T-helper 1 cell treated with Interleukin-12 subunit alpha and Interleukin-12 subunit beta and Interleukin-4 antibody, amounts not matched to agents 30 ng/mL and 1 ng/mL, for 36 hours (primary cell): ENCODE measurements around the gene MEGF11. TPM values are rescaled to one million over a fixed set of nuclear protein-coding genes. Genes with fewer than 3 reads are reported as not detected.

ENCODE experiments used
- intact Hi-C: fragments of 100-400 bp; cut with micrococcal nuclease; formaldehyde crosslinking; loops from one replicate; pipeline ENCODE4 v1.15.1; 2024
- total RNA-seq: library from RNA; stranded (reverse); gene quantifications from 2 replicates; pipeline ENCODE4 v1.2.3, GENCODE V29; 2022

MEGF11 gene
- total RNA-seq, 1 donor from 2014 or later: 0.78 TPM

DNA sequence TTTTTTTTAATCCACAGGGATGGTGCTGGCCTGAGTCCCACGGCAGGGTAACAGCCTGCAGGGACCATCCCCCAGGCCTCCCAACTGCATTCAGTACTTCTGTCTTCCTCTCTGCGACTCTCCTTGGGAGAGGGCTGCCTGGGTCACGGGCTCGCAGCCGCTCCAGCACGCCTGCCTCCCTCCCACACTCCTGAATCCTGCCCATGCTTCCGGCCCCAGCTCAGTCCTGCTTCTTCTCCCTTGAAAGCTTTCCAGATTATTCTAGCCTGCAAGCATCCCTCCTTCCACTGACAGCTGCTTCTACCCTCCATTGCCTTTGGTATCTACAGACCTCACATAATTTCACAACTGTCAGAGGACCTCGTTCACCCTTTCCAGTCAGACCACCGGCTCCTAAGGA is 32.4 kb downstream of the MEGF11 start:
- intact Hi-C loops: no loop called here

DNA sequence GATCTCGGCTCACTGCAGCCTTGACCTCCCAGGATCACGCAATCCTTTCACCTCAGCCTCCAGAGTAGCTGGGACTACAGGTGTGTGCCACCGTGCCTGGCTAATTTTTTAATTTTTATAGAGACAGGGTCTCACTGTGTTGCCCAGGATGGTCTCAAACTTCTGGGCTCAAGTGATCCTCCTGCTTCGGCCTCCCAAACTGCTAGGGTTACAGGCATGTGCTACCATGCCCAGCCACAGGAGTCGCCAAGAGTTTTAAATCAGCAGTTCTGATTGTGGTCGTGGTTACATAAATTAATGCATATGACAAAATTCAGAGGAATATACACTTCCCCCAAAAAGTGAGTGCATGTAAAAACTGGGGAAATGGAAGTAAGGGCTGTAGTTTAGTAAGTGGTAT is 32.9 kb downstream of the MEGF11 start:
- intact Hi-C loops: no loop called here

DNA sequence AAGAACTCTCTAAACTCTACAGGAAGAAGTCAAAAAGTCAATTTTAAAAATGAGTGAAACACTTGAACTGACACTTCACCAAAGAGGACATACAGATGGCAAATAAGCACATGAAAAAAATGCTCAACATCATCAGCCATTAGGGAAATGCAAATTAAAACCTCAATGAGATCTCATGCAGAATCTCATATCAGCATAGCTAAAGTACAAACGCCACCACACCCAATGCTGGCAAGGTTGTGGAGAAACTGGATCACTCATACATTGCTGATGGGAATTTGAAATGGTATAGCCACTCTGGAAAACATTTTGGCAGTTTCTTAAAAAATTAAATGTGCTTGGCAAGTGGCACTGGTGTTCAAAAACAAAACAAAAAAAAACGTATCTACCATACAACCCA is 34.2 kb downstream of the MEGF11 start:
- intact Hi-C loops: no loop called here

DNA sequence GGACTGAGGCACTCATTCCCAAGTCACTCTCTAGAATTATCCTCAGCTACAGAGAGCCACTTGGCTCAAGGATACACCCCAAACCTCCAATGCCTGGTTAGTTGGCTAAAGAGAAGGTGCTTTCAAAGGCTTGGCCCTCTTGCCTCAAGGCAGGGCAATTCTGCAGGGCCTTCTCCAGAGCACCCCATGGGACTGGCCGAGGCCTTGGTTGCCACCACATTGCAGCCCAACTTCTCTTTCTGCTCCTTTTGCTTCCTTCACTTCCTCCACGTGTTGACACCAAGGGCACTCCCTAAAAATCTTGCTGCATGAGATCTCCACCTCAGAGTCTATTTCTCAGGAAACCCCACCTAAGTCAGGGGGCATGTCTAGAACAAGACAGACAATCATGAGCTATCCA is 36.7 kb downstream of the MEGF11 start:
- intact Hi-C loops: no loop called here

DNA sequence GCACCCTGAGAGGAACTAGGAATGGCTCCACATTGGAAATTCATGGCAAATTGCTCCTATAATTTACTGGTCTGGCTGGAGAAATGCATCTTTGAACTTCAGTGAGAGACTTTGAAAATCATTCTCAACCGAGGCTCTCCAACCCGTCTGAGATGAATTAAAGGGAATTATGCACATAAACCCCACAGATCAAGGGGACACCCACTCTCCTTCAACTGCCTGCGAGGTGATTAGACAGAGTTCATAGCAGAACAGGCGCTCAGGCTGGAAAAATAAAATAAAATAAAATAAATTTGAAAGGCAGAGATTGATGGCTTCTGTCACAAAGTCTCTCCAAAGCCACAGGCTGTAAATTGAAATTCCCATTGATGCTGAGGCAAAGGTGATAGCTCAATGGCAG is 37.7 kb downstream of the MEGF11 start:
- intact Hi-C loops: no loop called here

DNA sequence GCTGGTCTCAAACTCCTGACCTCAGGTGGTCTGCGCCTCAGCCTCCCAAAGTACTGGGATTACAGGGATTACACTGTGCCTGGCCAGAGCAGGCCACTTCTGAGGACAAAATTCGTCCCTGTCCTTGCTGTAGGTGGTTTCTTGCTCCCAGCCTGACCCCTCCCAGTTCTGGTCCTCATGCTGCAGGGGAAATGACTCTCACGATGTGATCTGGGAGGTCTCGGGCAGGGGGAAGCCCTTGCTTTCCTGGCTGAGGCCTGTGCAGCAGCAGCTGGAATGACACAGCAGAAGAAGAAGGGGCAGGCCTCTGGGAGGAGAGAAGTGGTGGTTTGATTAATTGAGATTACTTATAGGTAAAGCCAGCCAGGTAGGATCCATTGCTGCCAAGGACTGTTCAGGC is 39.3 kb downstream of the MEGF11 start:
- intact Hi-C loops: no loop called here

DNA sequence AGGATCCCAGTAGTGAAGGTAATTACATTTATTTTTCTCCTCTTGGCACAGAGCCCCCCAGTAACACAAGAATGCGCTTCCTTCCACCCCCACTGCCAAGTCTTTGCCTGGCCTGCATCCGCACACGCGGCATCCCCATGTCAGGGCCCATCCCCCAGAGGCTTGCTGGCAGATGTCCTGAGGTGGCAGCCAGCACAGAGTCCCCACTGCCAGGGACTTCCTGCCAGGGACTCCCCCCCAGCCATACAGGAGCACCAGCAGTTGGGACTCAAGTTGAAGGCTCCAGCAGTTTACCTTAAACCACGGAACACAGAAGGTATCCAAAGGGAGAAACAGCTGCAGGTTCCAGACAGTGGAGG is 41.0 kb downstream of the MEGF11 start:
- intact Hi-C loops: no loop called here

DNA sequence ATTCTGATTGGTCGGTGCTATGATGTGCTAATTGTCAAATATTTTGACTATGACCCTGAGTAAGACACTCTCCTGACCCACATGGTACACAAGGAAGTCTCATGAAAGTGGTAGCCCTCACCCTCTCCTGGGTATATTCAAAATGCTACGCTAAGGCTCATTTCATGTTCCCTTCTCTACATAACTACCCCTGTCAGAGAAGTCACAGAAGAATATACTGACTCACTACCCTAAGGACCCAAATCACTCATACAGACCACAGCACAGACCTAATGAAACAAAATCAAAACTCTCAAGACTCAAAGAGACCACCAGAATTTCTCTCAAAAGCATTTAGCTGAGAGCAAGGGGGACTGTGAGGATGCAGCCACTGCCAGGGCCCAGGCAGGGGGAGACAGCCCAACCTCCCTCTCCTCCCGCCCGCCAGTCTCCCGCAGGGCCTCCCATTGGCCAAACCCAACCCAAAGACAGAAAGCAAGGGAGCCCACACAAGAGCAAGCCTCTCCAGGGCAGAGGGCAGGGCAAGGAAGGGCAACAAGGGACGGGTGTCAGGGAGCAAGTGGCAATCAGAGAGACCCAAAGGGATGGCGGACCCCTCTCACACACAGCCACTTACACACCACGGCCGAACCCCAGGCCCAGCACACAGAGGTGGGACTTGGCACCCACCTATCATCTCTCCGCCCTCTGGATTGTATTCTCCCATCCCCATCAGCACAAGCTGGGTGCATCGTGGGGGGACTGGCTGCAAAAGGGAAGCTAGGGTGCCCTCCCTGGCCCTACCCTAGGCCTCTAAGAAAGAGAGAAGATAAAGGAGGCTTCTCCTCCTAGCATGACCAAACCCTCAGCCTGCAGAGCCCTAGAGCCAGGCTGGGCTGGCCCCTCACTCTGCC is 41.6 kb downstream of the MEGF11 start:
- intact Hi-C loops: no loop called here

DNA sequence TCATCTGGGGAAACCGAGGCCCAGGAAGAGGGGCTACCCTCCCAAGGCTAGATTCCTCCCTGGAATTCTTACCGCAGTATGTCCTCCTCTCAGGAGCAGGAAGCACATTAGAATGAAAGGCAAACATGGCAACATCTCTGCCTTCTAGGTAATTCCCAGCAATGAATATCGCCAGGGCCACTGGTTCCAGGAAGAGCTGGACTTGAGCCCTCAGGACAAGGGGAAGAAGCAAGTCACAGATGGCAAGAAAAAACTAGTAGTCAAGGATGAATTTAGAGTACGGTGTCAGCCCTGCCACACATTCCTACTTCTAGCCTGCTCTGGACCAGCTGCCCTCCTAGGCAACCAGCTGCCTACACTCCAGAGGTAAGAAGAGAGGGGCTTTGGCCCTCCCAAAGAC is 42.9 kb downstream of the MEGF11 start:
- intact Hi-C loops: no loop called here

DNA sequence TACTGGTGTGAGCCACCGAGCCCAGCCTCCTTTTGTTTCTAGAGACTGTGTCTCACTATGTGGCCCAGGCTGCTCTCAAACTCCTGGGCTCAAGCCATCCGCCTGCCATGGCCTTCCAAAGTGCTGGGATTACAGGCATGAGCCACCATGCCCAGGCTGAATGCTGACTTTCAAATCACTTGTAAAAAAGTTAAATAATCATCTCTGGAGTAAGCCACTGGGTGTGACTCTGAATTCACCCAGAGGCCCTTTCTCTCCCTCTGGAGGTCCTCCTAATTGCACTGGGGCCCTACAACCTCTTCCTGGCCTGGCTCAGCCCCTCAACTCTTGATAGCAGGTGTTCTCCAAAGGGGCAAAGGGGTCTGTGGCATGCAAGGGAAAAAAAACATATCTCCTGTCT is 54.8 kb downstream of the MEGF11 start:
- intact Hi-C loops: no loop called here

DNA sequence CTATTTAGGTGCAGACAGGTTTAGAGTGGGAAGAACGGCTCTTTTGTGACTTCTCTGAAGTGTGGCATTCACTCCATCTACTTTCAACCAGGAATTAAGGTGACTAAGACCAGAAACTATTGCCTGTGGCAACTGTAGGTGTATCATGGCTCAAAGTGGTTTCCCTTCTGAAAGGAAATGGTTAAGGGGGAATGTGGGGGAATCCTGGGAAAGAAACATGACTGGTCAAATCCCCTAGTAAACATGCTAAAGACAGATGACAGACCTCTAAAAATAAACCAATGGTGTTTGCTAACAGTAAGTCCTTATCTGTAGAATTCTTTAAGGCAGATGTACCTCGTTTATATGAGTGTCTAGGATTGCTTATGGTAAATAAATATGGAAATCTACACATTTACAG is 56.9 kb downstream of the MEGF11 start:
- intact Hi-C loops: no loop called here

DNA sequence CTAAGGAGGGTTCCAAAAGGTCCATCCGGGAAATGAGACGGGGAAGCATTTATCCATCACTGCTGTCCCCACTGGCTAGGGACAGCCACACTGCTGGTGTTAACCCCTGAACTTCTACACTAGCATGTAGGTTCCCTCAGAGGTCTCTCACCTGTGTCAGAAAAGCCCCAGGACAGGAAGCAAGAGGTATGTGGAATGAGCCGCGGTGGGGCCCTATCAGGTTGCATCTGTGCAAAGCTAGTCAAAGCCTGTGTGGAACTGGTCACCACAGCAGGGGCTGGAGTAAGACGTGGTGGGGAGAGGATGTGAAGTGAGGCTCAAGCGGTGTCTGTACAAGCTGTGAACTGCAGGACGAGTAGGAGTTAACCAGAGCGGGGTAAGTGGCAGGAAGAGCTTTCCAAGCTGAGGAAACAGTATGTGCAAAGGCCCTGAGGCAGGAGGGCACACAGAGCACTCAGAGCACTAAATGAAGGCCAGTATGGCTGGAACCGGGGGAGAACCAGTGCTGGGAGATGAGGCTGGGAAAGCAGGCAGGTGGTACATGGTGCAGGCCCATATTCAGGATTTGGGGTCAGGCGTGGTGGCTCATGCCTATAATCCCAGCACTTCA is 57.8 kb downstream of the MEGF11 start:
- intact Hi-C loops: no loop called here

DNA sequence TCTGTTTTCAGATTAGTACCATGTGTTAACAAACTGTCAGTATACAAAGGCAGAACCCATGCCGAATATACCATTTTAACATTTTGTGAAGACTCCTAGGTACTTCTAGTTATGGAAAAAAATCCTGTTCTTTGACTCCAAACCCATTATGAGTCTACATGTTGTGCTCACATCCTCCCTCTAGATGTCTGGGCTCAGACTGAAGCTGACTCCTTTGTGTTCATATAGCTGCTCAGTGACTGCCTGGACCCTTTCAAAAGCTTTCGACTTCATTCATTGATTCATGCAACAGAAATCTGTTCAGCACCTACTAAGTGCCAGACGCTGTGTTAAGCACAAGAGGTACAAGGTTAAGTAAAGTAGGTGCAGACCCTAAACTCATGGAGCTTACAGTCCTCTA is 60.5 kb downstream of the MEGF11 start:
- intact Hi-C loops: no loop called here

DNA sequence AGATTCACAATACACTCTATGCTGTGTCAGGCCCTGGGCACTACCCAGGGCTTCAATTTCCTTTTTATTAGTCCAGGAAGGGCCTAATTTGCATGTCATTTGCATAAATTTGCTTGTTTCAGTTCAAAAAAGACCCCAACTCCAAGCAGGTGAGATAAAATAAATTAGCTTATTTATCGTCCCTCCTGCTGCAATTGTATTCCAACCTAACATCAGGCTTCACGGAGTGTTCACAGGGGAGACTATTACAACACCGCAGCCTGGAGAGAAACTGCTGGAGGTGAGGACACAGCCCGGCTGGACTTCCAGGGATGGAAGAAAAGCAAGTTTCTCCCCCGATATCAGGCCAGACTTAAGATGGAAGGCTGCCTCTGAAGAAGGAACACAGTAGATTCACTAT is 62.8 kb downstream of the MEGF11 start:
- intact Hi-C loops: no loop called here

DNA sequence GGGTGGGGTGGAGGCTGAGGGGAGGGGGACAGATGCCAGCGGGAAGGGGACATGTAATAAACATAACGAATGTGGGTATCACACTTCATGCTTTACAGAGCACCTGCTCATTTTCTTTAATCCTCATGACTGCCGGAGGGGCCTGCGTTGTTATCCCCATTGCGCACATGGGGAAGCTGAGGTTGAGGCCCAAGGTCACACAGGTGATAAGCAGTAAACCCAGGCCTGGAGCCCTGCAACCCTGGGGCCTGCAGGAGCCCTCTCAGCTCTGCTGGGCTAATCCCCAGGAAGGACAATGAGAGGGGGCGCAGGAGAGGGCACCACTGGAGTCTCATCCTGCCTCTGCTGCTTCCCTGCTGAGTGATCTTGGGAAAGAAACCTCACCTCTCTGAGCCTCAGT is 64.3 kb downstream of the MEGF11 start:
- intact Hi-C loops: no loop called here

DNA sequence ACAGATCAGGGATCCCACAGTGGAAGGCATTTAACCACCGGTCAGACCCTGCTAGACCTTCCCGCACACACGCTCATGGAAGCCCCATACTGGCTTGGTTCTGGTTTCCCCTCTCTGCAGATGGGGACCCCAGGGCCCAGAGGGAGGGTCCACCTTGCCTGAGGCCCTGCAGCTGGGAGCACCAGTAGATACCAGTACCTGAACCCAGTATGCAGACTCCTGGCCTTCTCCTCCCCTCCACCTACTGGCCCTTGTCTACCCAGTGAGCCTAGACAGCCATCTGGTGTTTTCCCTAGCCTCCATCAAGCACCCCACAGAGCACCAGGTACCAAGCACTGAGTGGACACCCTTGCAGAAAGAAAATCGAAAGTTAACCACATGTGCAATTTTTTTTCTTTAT is 65.1 kb downstream of the MEGF11 start:
- intact Hi-C loops: no loop called here

DNA sequence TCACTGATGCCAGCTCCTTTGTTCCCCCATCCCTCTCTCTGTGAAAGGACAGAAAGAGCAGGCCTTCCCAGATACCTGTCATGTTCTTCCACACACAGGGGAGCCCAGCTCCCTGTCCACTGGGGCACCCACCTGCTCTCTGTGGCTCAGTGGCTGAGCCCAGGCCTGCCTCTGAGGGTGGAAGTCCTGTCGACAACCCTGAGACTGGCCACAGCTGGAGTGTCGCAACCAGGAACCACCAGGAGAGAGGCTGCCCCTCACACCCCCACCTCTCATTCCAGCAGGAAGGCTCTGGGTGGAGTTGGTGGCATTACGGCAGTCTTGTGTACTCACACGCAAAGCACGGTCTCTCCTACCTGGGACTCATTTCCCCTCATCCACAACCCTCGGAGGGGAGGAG is 66.3 kb downstream of the MEGF11 start:
- intact Hi-C loops: no loop called here

DNA sequence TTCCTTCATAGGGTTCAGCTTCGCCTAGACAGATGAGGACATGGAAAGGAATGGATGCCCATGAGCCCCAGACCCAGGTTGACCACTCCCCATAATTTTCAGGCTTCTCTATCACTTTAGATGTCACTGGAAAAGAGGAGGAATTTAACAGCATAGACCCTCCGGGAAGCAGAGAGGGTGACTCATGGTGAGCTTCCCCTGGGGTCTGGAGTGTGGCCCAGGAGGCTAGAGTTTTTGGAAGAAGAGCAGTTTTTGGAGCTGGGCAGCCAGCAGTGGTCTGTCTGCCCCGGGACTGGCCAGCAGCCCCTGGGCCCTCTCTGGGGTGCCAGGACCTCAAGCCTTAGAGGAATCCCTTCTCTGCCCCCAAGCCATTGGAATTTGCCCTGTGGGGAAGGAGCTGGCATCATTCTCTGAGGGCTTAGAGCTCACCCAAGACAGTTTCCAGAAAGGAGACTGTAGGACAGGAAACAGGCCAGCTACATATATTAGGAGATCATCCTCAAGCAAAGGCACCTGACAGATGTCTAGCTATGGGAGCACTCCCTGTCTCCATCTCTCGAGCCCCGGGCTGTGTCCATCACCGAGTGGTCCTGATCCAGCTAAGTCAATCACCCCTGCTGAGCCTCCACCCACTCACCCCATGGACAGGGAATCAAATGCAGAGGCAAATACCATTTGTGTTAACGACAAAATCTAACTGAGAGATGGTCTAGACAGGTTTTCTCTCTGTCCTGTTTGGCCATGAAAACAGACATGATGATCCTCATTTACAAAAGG is 67.3 kb downstream of the MEGF11 start:
- intact Hi-C loops: no loop called here

DNA sequence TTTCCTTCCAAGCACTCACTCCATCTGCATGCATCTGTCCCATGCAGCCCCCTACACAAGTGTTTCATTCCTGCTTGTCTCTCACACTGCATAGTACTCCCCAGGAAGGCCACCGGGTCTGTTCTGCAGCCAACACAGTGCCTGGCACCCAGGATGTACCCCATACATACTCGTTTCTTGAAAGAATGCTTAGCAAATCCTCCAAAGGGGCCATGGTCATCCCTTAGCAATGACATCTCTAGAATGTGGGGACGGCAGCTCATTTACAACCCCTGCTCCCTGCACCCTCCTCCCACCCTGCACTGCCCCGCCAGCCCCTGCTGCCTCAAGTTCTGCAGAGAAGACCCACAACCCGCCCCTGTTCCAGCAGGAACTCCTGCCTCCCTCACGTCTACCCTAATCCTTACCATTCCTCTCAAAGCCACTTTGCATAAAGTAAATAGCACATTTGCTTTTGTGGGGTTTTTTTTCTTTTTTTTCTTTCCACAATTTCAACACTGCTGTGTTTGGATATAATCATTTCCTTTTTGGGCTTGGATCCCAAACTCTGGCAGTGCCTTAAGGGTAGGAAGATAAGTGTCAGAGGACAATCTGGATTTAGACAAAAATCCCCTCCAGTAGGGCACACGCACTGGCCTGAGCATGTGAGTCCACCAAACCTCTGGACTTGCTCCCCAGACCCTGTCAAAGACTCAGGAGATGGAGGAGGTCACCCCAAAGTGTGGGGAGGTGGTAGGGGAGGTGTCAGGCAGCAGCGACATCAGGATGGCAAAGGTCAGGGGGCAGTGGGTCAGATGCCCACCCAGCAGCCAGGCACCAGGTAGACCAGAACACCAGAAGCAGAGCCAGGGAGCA is 68.4 kb downstream of the MEGF11 start:
- intact Hi-C loops: no loop called here

DNA sequence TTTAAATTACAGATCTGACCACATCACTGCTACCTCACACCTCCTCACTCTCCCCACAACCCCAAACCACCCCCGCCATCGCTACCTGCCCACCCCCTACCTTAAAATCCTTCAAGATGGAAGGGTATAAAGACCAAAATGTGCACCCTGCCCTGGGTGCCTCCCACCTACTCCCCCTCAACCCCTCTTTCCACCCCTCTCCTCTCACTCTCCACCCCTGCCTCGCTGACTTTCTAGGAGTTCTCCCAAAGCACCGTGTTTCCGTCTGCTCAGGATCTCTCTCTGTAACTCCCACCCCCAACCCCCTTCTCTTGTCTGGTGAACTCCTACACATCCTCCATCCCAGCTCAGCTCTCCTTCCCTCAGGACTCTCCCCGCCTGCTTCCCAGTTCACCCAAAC is 69.1 kb downstream of the MEGF11 start:
- intact Hi-C loops: no loop called here

DNA sequence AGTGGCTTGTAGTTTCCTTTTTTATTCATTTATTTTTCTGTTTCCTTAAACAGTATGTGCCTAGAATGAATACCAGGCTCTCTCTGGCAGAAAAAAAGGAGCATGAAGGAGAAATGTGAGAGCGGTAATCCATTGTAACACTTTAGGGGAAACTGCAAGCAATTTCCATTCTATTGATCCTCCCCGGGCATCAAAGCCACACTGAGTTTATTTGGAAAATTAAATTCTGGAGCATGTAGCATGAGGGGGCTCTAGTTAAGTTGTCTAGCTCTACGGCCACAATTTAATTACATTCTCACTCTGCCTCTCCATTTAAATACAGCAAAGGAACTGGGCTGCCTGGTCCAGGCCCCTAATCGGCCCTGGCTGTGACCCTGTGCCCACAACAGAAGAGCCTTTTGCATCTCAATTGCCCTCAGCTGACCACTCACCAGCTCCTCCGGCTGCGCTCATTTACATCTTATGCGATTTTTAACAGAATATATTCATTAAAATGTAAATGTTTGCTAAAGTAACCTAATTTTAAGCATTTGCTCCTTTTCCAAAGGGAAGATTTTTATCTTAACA is 72.9 kb downstream of the MEGF11 start:
- intact Hi-C loops: no loop called here
